AG04449 (cell line): ENCODE measurements around the gene DESI2.

ENCODE experiments used
- CTCF ChIA-PET: fragments of 350-600 bp; formaldehyde crosslinking; extraction: SDS; loops from one replicate; lab custom pipeline; 2021; ENCODE audit warnings: antibody characterized with exemption; lab: Yijun Ruan, JAX
- POLR2A ChIA-PET: fragments of 400-600, 350-600 bp; formaldehyde crosslinking; extraction: SDS; loops from one replicate; lab custom pipeline; 2020; ENCODE audit warnings: antibody characterized with exemption, inconsistent platforms; lab: Yijun Ruan, JAX
- DNase-seq: peaks from one replicate; pipeline ENCODE4 v3.0.0-alpha.2; 2010; ENCODE audit warnings: low read depth, low spot score
- H3K4me3 ChIP-seq: 2 replicates; pipeline ENCODE4 v1.5.1; 2011; ENCODE audit warnings: low read depth, mild to moderate bottlenecking, control low read depth, low read length
- CTCF ChIP-seq: IDR thresholded peaks from one replicate; pipeline ENCODE4 v1.5.1; 2011; ENCODE audit warnings: mild to moderate bottlenecking, moderate library complexity, low read length, control low read depth, inconsistent platforms; ENCODE audit not compliant: insufficient read depth; ENCODE audit errors: missing control alignments

DESI2 gene

GRCh38 chr1:244639561-244639960, 13.4 kb upstream of the DESI2 start:
- TF ChIP-seq CTCF: no peak
- POLR2A ChIA-PET: no interaction called here
- DNase-seq: no peak
- CTCF ChIA-PET: interaction anchor here (1.0 to 2.1 kb wide), 3 partner anchors 11 to 157 kb away, joined by 3 to 6 read pairs (median 4); no protein-coding TSS in a partner anchor
- H3K4me3 ChIP-seq: no peak overlapping the region

- POLR2A ChIA-PET: no interaction called here
- CTCF ChIA-PET: interaction anchor here (1.1 to 1.3 kb wide), 2 partner anchors 11 to 156 kb away, joined by 3 read pairs; no protein-coding TSS in a partner anchor
- DNase-seq: no peak
- TF ChIP-seq CTCF: no peak
- no peak overlapping the region for H3K4me3 ChIP-seq
These were observed 12.0 kb upstream of the DESI2 start for GRCh38 chr1:244640917-244641316.

GRCh38 chr1:244642526-244642925, 10.4 kb upstream of the DESI2 start:
- CTCF ChIA-PET: no interaction called here
- no peak for TF ChIP-seq CTCF
- DNase-seq: no peak
- H3K4me3 ChIP-seq: no peak overlapping the region
- POLR2A ChIA-PET: no interaction called here

GRCh38 chr1:244642988-244643387, 9.9 kb upstream of the DESI2 start:
- TF ChIP-seq CTCF: no peak
- POLR2A ChIA-PET: no interaction called here
- no peak overlapping the region for H3K4me3 ChIP-seq
- DNase-seq: no peak
- CTCF ChIA-PET: no interaction called here

GRCh38 chr1:244645414-244645813, 7.5 kb upstream of the DESI2 start:
- TF ChIP-seq CTCF: no peak
- no peak for DNase-seq
- CTCF ChIA-PET: no interaction called here
- POLR2A ChIA-PET: no interaction called here
- no peak overlapping the region for H3K4me3 ChIP-seq

GRCh38 chr1:244645890-244646289, 7.0 kb upstream of the DESI2 start:
- no peak for TF ChIP-seq CTCF
- ChIA-PET CTCF (no interaction called here), POLR2A (no interaction called here)
- DNase-seq: no peak
- no peak overlapping the region for H3K4me3 ChIP-seq
